Measurements from ENCODE around the gene AGTR1.

Gene AGTR1

GRCh38 chr3:148708409-148708808 is 10.7 kb downstream of the AGTR1 start:
- no peak for DNase-seq (ENCODE audit: low read depth)
- no peak for TF ChIP-seq CTCF (conservative IDR thresholded peaks at IDR 0.05; ENCODE audit: low read depth, low read length)
- H3K4me3 ChIP-seq (ENCODE audit: low read length): no peak overlapping the region

GRCh38 chr3:148709560-148710253 is 12.0 kb downstream of the AGTR1 start:
- no peak for TF ChIP-seq CTCF (conservative IDR thresholded peaks at IDR 0.05; ENCODE audit: low read depth, low read length)
- no peak overlapping the region for H3K4me3 ChIP-seq (ENCODE audit: low read length)
- no peak for DNase-seq (ENCODE audit: low read depth)

- no peak overlapping the region for H3K4me3 ChIP-seq (ENCODE audit: low read length)
- no peak for TF ChIP-seq CTCF (conservative IDR thresholded peaks at IDR 0.05; ENCODE audit: low read depth, low read length)
- DNase-seq (ENCODE audit: low read depth): no peak
These were observed 13.0 kb downstream of the AGTR1 start for GRCh38 chr3:148710665-148711064.

- no peak for TF ChIP-seq CTCF (conservative IDR thresholded peaks at IDR 0.05; ENCODE audit: low read depth, low read length)
- no peak for DNase-seq (ENCODE audit: low read depth)
- no peak overlapping the region for H3K4me3 ChIP-seq (ENCODE audit: low read length)
These were observed 14.4 kb downstream of the AGTR1 start for GRCh38 chr3:148711981-148712666.

GRCh38 chr3:148714521-148714920 is 16.8 kb downstream of the AGTR1 start:
- DNase-seq (ENCODE audit: low read depth): no peak
- TF ChIP-seq CTCF (conservative IDR thresholded peaks at IDR 0.05; ENCODE audit: low read depth, low read length): no peak
- H3K4me3 ChIP-seq (ENCODE audit: low read length): no peak overlapping the region

- no peak overlapping the region for H3K4me3 ChIP-seq (ENCODE audit: low read length)
- DNase-seq (ENCODE audit: low read depth): no peak
- TF ChIP-seq CTCF (conservative IDR thresholded peaks at IDR 0.05; ENCODE audit: low read depth, low read length): no peak
These were observed 19.0 kb downstream of the AGTR1 start for GRCh38 chr3:148716657-148717056.

Data from retinal pigment epithelial cell (primary cell).